H9 (cell line): ENCODE data around the gene PEX5L. TPM values are rescaled to one million over a fixed set of nuclear protein-coding genes. Genes with fewer than 3 reads are reported as not detected.

Source experiments
- DNase-seq: peaks from one replicate; pipeline ENCODE4 v3.0.0-alpha.2; 2017
- H2AFZ ChIP-seq: one replicate; pipeline ENCODE4 v1.6.1; 2013; ENCODE audit warnings: mild to moderate bottlenecking, low read length, control low read depth, moderate library complexity
- H2AK5ac ChIP-seq: 2 replicates; pipeline ENCODE4 v1.6.1; 2013; ENCODE audit warnings: low read length, control low read depth, mixed read lengths; ENCODE audit not compliant: insufficient read length
- H2BK120ac ChIP-seq: one replicate; pipeline ENCODE4 v1.6.1; 2013; ENCODE audit warnings: low read depth, mild to moderate bottlenecking, low read length, control low read depth, inconsistent platforms; ENCODE audit not compliant: poor library complexity, severe bottlenecking
- H2BK12ac ChIP-seq: 2 replicates; pipeline ENCODE4 v1.6.1; 2013; ENCODE audit warnings: low read length, control low read depth, mixed read lengths, low read depth; ENCODE audit not compliant: insufficient read length
- H2BK15ac ChIP-seq: 2 replicates; pipeline ENCODE4 v1.6.1; 2013; ENCODE audit warnings: low read depth, low read length, control low read depth
- H2BK20ac ChIP-seq: one replicate; pipeline ENCODE4 v1.6.1; 2013; ENCODE audit warnings: low read depth, mild to moderate bottlenecking, low read length, control low read depth, inconsistent platforms; ENCODE audit not compliant: poor library complexity, severe bottlenecking
- H2BK5ac ChIP-seq: 2 replicates; pipeline ENCODE4 v1.6.1; 2013; ENCODE audit warnings: low read length, control low read depth, mixed read lengths; ENCODE audit not compliant: insufficient read length
- H3K14ac ChIP-seq: 2 replicates; pipeline ENCODE4 v1.6.1; 2013; ENCODE audit warnings: low read length, control low read depth; ENCODE audit not compliant: insufficient read depth
- H3K18ac ChIP-seq: 2 replicates; pipeline ENCODE4 v1.6.1; 2013; ENCODE audit warnings: low read depth, mild to moderate bottlenecking, mixed read lengths, low read length, control low read depth; ENCODE audit not compliant: insufficient read length
- H3K23ac ChIP-seq: 2 replicates; pipeline ENCODE4 v1.6.1; 2013; ENCODE audit warnings: low read length, control low read depth, mixed read lengths, low read depth; ENCODE audit not compliant: insufficient read length
- H3K23me2 ChIP-seq: 2 replicates; pipeline ENCODE4 v1.6.1; 2013; ENCODE audit warnings: low read depth, mild to moderate bottlenecking, mixed read lengths, low read length, control low read depth; ENCODE audit not compliant: insufficient read length, poor library complexity, severe bottlenecking
- H3K27ac ChIP-seq: 2 replicates; pipeline ENCODE4 v1.5.1; 2013; ENCODE audit warnings: low read length, control low read depth, mixed read lengths, low read depth; ENCODE audit not compliant: insufficient read length
- H3K27me3 ChIP-seq: 2 replicates; pipeline ENCODE4 v1.6.1; 2013; ENCODE audit warnings: low read length, control low read depth, inconsistent platforms; ENCODE audit not compliant: insufficient read depth
- H3K4ac ChIP-seq: 2 replicates; pipeline ENCODE4 v1.6.1; 2013; ENCODE audit warnings: low read depth, mild to moderate bottlenecking, control low read depth, inconsistent platforms, low read length, moderate library complexity
- H3K4me1 ChIP-seq: 2 replicates; pipeline ENCODE4 v1.6.1; 2013; ENCODE audit warnings: low read length, control low read depth, inconsistent platforms; ENCODE audit not compliant: insufficient read depth
- H3K4me2 ChIP-seq: 2 replicates; pipeline ENCODE4 v1.6.1; 2013; ENCODE audit warnings: low read length, control low read depth, mixed read lengths; ENCODE audit not compliant: insufficient read length, insufficient read depth
- H3K56ac ChIP-seq: 2 replicates; pipeline ENCODE4 v1.6.1; 2013; ENCODE audit warnings: low read depth, mild to moderate bottlenecking, mixed read lengths, low read length, control low read depth; ENCODE audit not compliant: insufficient read length
- H3K79me1 ChIP-seq: 2 replicates; pipeline ENCODE4 v1.6.1; 2013; ENCODE audit warnings: low read depth, mild to moderate bottlenecking, moderate library complexity, low read length, control low read depth, inconsistent platforms; ENCODE audit not compliant: insufficient read depth, poor library complexity, severe bottlenecking
- H3K79me2 ChIP-seq: 2 replicates; pipeline ENCODE4 v1.6.1; 2013; ENCODE audit warnings: low read length, control low read depth, inconsistent platforms; ENCODE audit not compliant: insufficient read depth
- H3K9ac ChIP-seq: 2 replicates; pipeline ENCODE4 v1.6.1; 2013; ENCODE audit warnings: low read length, control low read depth, mixed read lengths; ENCODE audit not compliant: insufficient read length; ENCODE audit errors: extremely low read depth
- H3K9me3 ChIP-seq: one replicate; pipeline ENCODE4 v1.6.1; 2013; ENCODE audit warnings: low read depth, low read length, inconsistent platforms; ENCODE audit not compliant: control insufficient read depth
- H3T11ph ChIP-seq: one replicate; pipeline ENCODE4 v1.6.1; 2013; ENCODE audit warnings: mild to moderate bottlenecking, low read length, control low read depth, inconsistent platforms
- H4K20me1 ChIP-seq: one replicate; pipeline ENCODE4 v1.6.1; 2013; ENCODE audit not compliant: control insufficient read depth, insufficient read length, insufficient read depth
- H4K5ac ChIP-seq: 2 replicates; pipeline ENCODE4 v1.6.1; 2013; ENCODE audit warnings: low read depth, mild to moderate bottlenecking, mixed read lengths, low read length, control low read depth; ENCODE audit not compliant: insufficient read length
- H4K8ac ChIP-seq: replicated peaks from 2 replicates; pipeline ENCODE4 v1.6.1; 2013; ENCODE audit warnings: low read length, control low read depth, mixed read lengths, low read depth; ENCODE audit not compliant: insufficient read length
- H4K91ac ChIP-seq: 2 replicates; pipeline ENCODE4 v1.6.1; 2013; ENCODE audit warnings: low read depth, mild to moderate bottlenecking, moderate library complexity, mixed read lengths, low read length, control low read depth; ENCODE audit not compliant: insufficient read length
- H3K27ac Mint-ChIP-seq, 3 experiments: 2 replicates in 2 of 3; 3 replicates in 1 of 3; pipeline ENCODE4 v1.8.0; 2020 to 2021; ENCODE audit warnings: mixed read lengths in 3 of 3, mild to moderate bottlenecking in 1 of 3, moderate library complexity in 1 of 3
- H3K27me3 Mint-ChIP-seq: 2 replicates; pipeline ENCODE4 v1.8.0; 2021; ENCODE audit warnings: low read depth, mild to moderate bottlenecking, moderate library complexity, mixed read lengths
- H3K36me3 Mint-ChIP-seq, 3 experiments: 2 replicates in 2 of 3; 3 replicates in 1 of 3; pipeline ENCODE4 v1.8.0; 2020 to 2021; ENCODE audit warnings: low read depth in 3 of 3, mixed read lengths in 3 of 3; ENCODE audit not compliant: insufficient read depth in 1 of 3
- H3K4me1 Mint-ChIP-seq, 2 experiments: 2 replicates each; pipeline ENCODE4 v1.8.0; 2020; ENCODE audit warnings: mixed read lengths in 2 of 2
- H3K4me3 Mint-ChIP-seq, 2 experiments: 2 replicates in 1 of 2; 3 replicates in 1 of 2; pipeline ENCODE4 v1.8.0; 2020 to 2021; ENCODE audit warnings: mild to moderate bottlenecking in 2 of 2, mixed read lengths in 2 of 2, moderate library complexity in 1 of 2
- H3K9me3 Mint-ChIP-seq, 2 experiments: 2 replicates in 1 of 2; 3 replicates in 1 of 2; pipeline ENCODE4 v1.8.0; 2020; ENCODE audit warnings: mild to moderate bottlenecking in 2 of 2, mixed read lengths in 2 of 2, moderate library complexity in 1 of 2
- CTCF ChIP-seq: fragments of 200-600 bp; sonication (generic); conservative IDR thresholded peaks from 3 replicates; pipeline ENCODE4 v1.8.0; 2021; ENCODE audit warnings: antibody characterized with exemption, mild to moderate bottlenecking
- WGBS: extraction: QIAGEN DNeasy Blood & Tissue Kit; methylation state at CpG from one replicate; pipeline ENCODE4 v1.1.7; 2013; ENCODE audit warnings: missing lambda C conversion rate, low lambda C conversion rate, mixed read lengths; ENCODE audit not compliant: insufficient read length; ENCODE audit errors: extremely low coverage; 5-methylcytosine and 5-hydroxymethylcytosine counted together
- total RNA-seq: library from RNA; stranded (reverse); gene quantifications from 2 replicates; pipeline ENCODE4 v1.2.1, GENCODE V29; 2021

PEX5L gene
- total RNA-seq, 1 experiment from 2014 or later, result 0.85 TPM

- DNase-seq, result peak; percentile 63
- Mint-ChIP-seq H3K36me3 (no peaks in the 10 kb centered on the region), H3K4me3 (no peak overlapping the region), H3K27me3 (no peaks in the 10 kb centered on the region), H3K27ac (no peak overlapping the region), H3K4me1 (peaks cover 20 to 23% of the 10 kb centered on the region in 2 experiments), H3K9me3 (no peaks in the 10 kb centered on the region)
- Histone ChIP-seq H4K8ac (no peak overlapping the region), H3K27me3 (no peaks in the 10 kb centered on the region), H4K91ac (no peak overlapping the region), H3K23ac (no peak overlapping the region), H2BK20ac (no peak overlapping the region), H2BK120ac (no peak overlapping the region), H3K9ac (no peak overlapping the region), H3T11ph (no peak overlapping the region), H2BK12ac (no peak overlapping the region), H4K20me1 (no peaks in the 10 kb centered on the region), H3K4ac (no peak overlapping the region), H3K9me3 (no peaks in the 10 kb centered on the region), H3K4me2 (no peak overlapping the region), H3K14ac (no peak overlapping the region), H3K79me2 (no peaks in the 10 kb centered on the region), H3K18ac (no peak overlapping the region), H2AFZ (no peak overlapping the region), H2BK15ac (no peak overlapping the region), H3K4me1 (no peaks in the 10 kb centered on the region), H4K5ac (no peak overlapping the region), H3K79me1 (no peaks in the 10 kb centered on the region), H3K23me2 (no peaks in the 10 kb centered on the region), H3K56ac (no peak overlapping the region), H2AK5ac (no peak overlapping the region), H3K27ac (no peak overlapping the region), H2BK5ac (no peak overlapping the region)
- WGBS, result no CpG with 5 or more reads among the region's 5 CpGs
- TF ChIP-seq CTCF, result peak; percentile 62
Measured at GRCh38 chr3:179872842-179873241, 163.9 kb downstream of the PEX5L start.
